Stomach (tissue), 9 donors: ENCODE results near the gene ANKRD49. TPM values are rescaled to one million over a fixed set of nuclear protein-coding genes. Genes with fewer than 3 reads are reported as not detected.
A peak's percentile ranks its signal among the peaks of the same experiment; 100 is the strongest.

Experiments
- DNase-seq, 2 donors: peaks; one replicate each; pipeline versions ENCODE4 v3.0.0 to v3.0.0-alpha.2; 2013 to 2019
- H3K27ac ChIP-seq, 5 donors: fragments of 200-600 bp in 4 of 5; sonication (generic) in 4 of 5; one replicate each; pipeline ENCODE4 v1.5.1; 2013 to 2019; ENCODE audit warnings: mild to moderate bottlenecking in 1 of 5, moderate library complexity in 1 of 5
- H3K27me3 ChIP-seq, 3 donors: fragments of 200-600 bp; sonication (generic); one replicate each; pipeline ENCODE4 v1.5.1; 2017 to 2019; ENCODE audit warnings: mixed run types in 1 of 3
- H3K36me3 ChIP-seq, 4 donors: fragments of 200-600 bp; sonication (generic); 1 replicate in 3 of 4; 2 replicates in 1 of 4; pipeline ENCODE4 v1.5.1; 2016 to 2019
- H3K4me1 ChIP-seq, 4 donors: fragments of 200-600 bp; sonication (generic); one replicate each; pipeline ENCODE4 v1.5.1; 2016 to 2019
- H3K4me3 ChIP-seq, 4 donors: fragments of 200-600 bp; sonication (generic) in 3 of 4; one replicate each; pipeline ENCODE4 v1.5.1; 2016 to 2019; ENCODE audit warnings: mild to moderate bottlenecking in 1 of 4
- H3K9me3 ChIP-seq, 4 donors: fragments of 200-600 bp; sonication (generic); one replicate each; pipeline ENCODE4 v1.5.1; 2016 to 2019
- EP300 ChIP-seq: sonication (generic); formaldehyde crosslinking; IDR thresholded peaks from one replicate; pipeline ENCODE4 v1.6.1; 2017; ENCODE audit warnings: antibody characterized with exemption
- POLR2A ChIP-seq, 4 donors: fragments of 450-650 bp; IDR thresholded peaks; one replicate each; pipeline ENCODE4 v1.6.1; 2016; ENCODE audit warnings: antibody characterized with exemption in 4 of 4, control low read depth in 2 of 4, mild to moderate bottlenecking in 1 of 4, moderate library complexity in 1 of 4
- POLR2AphosphoS5 ChIP-seq, 3 donors: sonication (generic); formaldehyde crosslinking; IDR thresholded peaks; one replicate each; pipeline ENCODE4 v1.6.1; 2016; ENCODE audit warnings: antibody characterized with exemption in 3 of 3
- WGBS, 5 donors: extraction: QIAGEN DNeasy Blood & Tissue Kit in 3 of 5; methylation state at CpG; one replicate each; pipeline versions ENCODE4 v1.1.5 to v1.1.7; 2013 to 2018; 5-methylcytosine and 5-hydroxymethylcytosine counted together
- intact Hi-C: fragments of 100-400 bp; cut with DNase I; formaldehyde crosslinking; loops from one replicate; pipeline ENCODE4 v1.15.1; 2023; ENCODE audit warnings: low total_unique reads
- polyA plus RNA-seq, 3 donors: library from polyadenylated mRNA; stranded (reverse); fragments of 200-250 nt; gene quantifications; one replicate each; pipeline ENCODE4 v1.2.3, GENCODE V29; 2013
- total RNA-seq, 5 donors: library from RNA; depleted of rRNA; stranded (reverse); fragments of >200 nt; gene quantifications; one replicate each; pipeline versions ENCODE4 v1.1.0 to v1.2.3, GENCODE V29; 2014 to 2016
- TF ChIP-seq, protein P1 (sequence below), 7 experiments: fragments of 450-650 bp in 4 of 7; fragments of 200-600 bp in 3 of 7; sonication (generic) in 3 of 7; IDR thresholded peaks; one replicate each; pipeline ENCODE4 v1.5.1; 2016 to 2019; ENCODE audit warnings: antibody characterized with exemption in 7 of 7, control low read depth in 2 of 7, mild to moderate bottlenecking in 1 of 7
- donor health status: healthy with polysubstance abuse.
- donor health status: Bipolar disorder and iron deficiency.
- donor health status: healthy.

The ANKRD49 gene
- total and polyA plus RNA-seq, 8 donors: 0.87 to 77.0 (median 15.8) TPM

DNA sequence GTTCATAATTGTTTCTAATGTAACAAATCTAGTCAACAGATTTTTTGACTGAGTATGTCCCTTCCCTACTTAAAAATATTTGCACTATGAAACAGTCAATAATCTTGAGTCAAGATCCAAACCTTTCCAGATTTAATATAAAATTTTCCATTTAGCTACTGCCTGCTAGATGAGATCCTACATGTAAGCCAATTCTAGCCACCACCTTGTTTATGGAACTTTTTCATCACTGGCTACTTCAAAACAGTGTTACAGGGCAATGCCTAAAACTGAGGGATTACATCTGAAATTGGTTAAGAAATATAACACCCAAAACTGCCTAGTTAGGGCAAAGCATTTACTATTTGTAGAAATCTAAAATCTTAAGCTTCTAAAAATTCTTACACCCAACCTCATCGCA lies 39.4 kb downstream of the ANKRD49 start:
- Histone ChIP-seq H3K27ac (no peak overlapping the region), H3K4me1 (peaks cover 0 to 14% (median 8%) of the 10 kb centered on the region in 4 donors), H3K9me3 (no peaks in the 10 kb centered on the region), H3K4me3 (no peak overlapping the region), H3K36me3 (no peaks in the 10 kb centered on the region), H3K27me3 (no peaks in the 10 kb centered on the region)
- DNase-seq: no peak
- 85 to 98% (median 88%) methylated on average over 1 of the region's 1 CpG for WGBS, 5 donors
- intact Hi-C loops: no loop called here
- TF ChIP-seq, protein P1, sequence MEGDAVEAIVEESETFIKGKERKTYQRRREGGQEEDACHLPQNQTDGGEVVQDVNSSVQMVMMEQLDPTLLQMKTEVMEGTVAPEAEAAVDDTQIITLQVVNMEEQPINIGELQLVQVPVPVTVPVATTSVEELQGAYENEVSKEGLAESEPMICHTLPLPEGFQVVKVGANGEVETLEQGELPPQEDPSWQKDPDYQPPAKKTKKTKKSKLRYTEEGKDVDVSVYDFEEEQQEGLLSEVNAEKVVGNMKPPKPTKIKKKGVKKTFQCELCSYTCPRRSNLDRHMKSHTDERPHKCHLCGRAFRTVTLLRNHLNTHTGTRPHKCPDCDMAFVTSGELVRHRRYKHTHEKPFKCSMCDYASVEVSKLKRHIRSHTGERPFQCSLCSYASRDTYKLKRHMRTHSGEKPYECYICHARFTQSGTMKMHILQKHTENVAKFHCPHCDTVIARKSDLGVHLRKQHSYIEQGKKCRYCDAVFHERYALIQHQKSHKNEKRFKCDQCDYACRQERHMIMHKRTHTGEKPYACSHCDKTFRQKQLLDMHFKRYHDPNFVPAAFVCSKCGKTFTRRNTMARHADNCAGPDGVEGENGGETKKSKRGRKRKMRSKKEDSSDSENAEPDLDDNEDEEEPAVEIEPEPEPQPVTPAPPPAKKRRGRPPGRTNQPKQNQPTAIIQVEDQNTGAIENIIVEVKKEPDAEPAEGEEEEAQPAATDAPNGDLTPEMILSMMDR (IDR thresholded peaks at IDR 0.05): no peak
- no peak for TF ChIP-seq POLR2AphosphoS5 (IDR thresholded peaks at IDR 0.05)
- no peak for TF ChIP-seq EP300
- no peak for TF ChIP-seq POLR2A (IDR thresholded peaks at IDR 0.05)

DNA sequence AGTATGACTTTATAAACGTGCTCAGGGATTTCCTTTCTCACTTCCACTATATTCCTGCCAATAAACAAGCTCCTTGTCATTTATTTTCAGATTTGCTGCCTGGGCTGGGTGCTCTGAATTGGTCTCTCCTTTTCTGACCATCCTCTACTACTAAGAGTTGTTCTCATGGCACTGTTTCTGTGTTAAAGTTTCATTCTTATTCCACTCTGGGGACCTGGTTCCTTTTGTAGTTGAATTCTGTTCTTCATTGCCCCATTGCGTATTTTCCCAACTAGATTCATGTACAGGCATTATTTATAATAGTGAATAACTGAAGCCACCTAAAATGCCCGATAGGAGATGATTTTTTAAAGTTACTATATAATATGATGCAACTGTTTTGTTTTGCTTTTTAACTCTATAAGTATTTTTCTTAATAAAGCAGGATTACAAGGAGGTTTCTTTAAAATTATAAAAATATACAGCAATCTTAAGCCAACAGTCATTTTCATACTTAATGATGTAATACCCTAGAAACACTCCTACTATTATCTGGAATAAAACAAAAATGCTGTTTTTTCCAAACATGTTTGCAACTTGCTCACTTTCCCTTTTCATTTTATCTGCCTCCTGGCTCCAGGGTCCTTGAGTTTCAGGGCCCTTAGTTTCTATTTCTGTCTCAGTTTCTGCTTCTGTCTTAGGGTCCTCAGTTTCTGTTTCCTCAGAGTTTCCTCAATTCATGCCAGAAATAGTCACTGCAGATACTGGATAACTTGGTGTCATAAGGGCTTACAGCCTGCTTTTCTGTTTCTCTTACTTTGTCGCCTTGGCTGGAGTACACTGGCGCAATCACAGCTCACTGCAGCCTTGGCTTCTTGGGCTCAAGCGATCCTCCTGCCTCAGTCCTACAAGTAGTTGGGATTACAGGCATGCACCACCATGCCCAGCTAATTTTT lies 40.2 kb downstream of the ANKRD49 start:
- Histone ChIP-seq H3K9me3 (no peaks in the 10 kb centered on the region), H3K36me3 (no peaks in the 10 kb centered on the region), H3K27ac (no peak overlapping the region), H3K27me3 (no peaks in the 10 kb centered on the region), H3K4me1 (peaks cover 0 to 14% (median 8%) of the 10 kb centered on the region in 4 donors), H3K4me3 (no peak overlapping the region)
- intact Hi-C loops: no loop called here
- DNase-seq: no peak
- WGBS, 5 donors: 74 to 80% (median 76%) methylated on average over 6 of the region's 6 CpGs
- no peak for TF ChIP-seq POLR2A (IDR thresholded peaks at IDR 0.05)
- TF ChIP-seq EP300: no peak
- TF ChIP-seq POLR2AphosphoS5 (IDR thresholded peaks at IDR 0.05): no peak
- TF ChIP-seq, protein P1 (IDR thresholded peaks at IDR 0.05): no peak

DNA sequence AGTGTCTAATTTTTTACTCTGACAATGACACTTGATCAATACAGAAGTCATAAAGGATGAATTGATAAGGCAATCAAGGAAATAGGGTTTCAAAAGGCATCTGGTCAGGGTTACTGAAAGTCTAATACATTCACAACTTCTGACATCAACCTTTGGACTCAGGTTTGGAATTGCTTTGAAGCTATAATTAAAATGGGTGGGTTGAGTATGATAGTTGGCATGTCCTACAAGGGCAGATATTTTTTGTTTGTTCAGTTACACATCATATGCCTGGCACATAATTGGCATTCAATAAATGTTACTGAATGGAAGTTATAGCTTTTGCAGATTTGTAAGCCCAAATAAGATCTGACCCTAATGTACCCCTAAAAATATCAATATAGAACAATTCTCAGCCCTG lies 42.6 kb downstream of the ANKRD49 start:
- no peak for DNase-seq
- H3K4me1 ChIP-seq: peaks cover 0 to 20% (median 8%) of the 10 kb centered on the region in 4 donors
- H3K4me3 ChIP-seq: no peak overlapping the region
- H3K9me3 ChIP-seq: no peaks in the 10 kb centered on the region
- H3K27me3 ChIP-seq: no peaks in the 10 kb centered on the region
- H3K36me3 ChIP-seq: no peaks in the 10 kb centered on the region
- TF ChIP-seq POLR2A (IDR thresholded peaks at IDR 0.05) (no peak), EP300 (no peak), POLR2AphosphoS5 (IDR thresholded peaks at IDR 0.05) (no peak)
- TF ChIP-seq, protein P1 (IDR thresholded peaks at IDR 0.05): no peak
- intact Hi-C loops: no loop called here
- H3K27ac ChIP-seq: peak overlapping the region in 1 of 5 donors; percentile 46

DNA sequence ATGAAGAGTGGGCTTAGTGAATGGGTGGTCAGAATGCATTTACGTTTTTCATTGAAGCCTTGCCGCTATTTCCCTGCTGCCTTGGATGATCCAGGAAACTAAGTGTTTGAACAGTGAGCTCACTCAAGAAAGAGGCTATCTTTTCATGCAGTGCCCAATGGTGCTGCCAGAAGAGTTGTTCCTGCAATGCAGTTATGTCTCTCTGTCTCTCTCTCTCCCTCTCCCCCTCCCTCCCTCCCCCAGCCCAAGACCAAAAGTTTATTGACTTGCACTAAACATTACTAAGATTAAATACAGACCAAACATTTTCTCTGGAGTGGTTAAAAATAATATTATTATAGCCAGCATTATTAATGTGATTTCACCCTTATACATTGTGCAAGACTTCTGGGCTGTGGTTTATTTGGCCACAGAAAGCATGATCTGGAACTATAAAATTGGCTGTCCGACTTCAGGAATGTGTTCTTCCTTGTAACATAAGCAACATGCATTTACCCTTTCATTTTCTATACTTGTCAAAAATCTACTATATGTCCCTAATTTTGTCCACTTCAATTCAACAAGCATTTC lies 43.3 kb downstream of the ANKRD49 start:
- no peaks in the 10 kb centered on the region for H3K27me3 ChIP-seq
- H3K4me3 ChIP-seq: no peak overlapping the region
- WGBS, 5 donors: 17 to 33% (median 29%) methylated on average over 3 of the region's 3 CpGs
- TF ChIP-seq POLR2A (IDR thresholded peaks at IDR 0.05) (no peak), EP300 (no peak), POLR2AphosphoS5 (IDR thresholded peaks at IDR 0.05) (peak in 1 of 3 donors; percentile 59)
- TF ChIP-seq, protein P1 (IDR thresholded peaks at IDR 0.05): no peak
- peak in 1 of 2 donors; percentile 63 for DNase-seq
- intact Hi-C loops: no loop called here
- peak overlapping the region in 4 of 5 donors; percentile 22 to 61 (median 38) for H3K27ac ChIP-seq
- H3K36me3 ChIP-seq: no peaks in the 10 kb centered on the region
- no peaks in the 10 kb centered on the region for H3K9me3 ChIP-seq
- H3K4me1 ChIP-seq: peaks cover 0 to 20% (median 8%) of the 10 kb centered on the region in 4 donors
